Activated naive CD4-positive, alpha-beta T cell treated with anti-CD3 and anti-CD28 coated beads, Interleukin-2, amount 50 U/mL, for 24 hours (primary cell): ENCODE results near the gene SLC6A6.

Experiments
- H3K27ac Mint-ChIP-seq: one replicate; pipeline ENCODE4 v1.8.0; 2021; ENCODE audit warnings: mild to moderate bottlenecking, mixed read lengths
- H3K27me3 Mint-ChIP-seq: one replicate; pipeline ENCODE4 v1.8.0; 2021; ENCODE audit warnings: mixed read lengths
- H3K36me3 Mint-ChIP-seq: one replicate; pipeline ENCODE4 v1.8.0; 2021; ENCODE audit warnings: mixed read lengths
- H3K4me1 Mint-ChIP-seq: one replicate; pipeline ENCODE4 v1.8.0; 2021; ENCODE audit warnings: mixed read lengths
- H3K4me3 Mint-ChIP-seq: one replicate; pipeline ENCODE4 v1.8.0; 2021; ENCODE audit warnings: mild to moderate bottlenecking, mixed read lengths
- H3K9me3 Mint-ChIP-seq: one replicate; pipeline ENCODE4 v1.8.0; 2021; ENCODE audit warnings: mixed read lengths

Gene SLC6A6

DNA sequence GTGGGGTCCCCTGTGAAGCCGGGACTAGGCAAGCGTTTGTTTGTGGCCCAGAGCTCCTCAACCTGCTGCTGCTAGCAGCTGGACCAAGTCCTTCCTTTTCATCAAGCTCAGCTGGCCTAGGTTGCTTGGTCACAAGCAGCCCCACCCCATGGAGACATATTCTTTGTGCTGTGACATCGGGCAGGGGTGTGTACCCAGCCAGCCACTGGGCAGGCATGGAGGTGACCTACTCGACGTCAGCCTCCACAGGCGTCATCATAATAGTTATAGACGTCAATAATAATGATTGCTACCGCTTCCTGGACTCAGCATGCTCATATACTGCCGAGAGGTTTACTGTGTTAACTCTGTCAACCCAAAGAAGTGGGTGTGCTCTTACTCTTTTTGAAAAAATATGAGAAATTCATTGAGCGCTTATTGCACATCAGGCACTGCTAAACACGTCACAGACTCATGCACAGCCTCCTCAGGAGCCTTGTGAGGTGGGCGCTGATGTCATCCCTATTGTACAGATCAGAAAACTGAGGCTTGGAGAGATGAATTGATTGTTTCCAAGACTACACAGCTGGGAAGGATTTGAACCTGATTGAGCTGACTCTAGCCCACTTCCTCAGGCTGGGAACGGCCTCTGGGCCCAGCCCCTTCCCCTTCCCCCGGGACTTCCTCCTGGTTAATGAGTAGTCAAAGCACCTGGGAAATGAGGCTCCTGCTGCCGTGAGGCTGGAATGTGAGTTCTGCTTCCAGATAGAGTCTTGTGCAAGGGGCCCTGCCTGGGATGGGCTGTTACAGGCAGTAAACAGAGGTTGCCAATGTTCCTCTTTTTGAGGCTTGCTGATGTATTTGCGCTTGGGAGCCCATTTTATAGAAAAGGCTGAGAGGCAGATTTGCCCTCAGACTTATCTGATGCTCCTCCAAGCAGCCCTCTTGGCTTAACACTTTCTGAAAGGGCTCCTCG lies 16.2 kb downstream of the SLC6A6 start:
- peaks cover 18% of the 10 kb centered on the region for H3K4me1 Mint-ChIP-seq

DNA sequence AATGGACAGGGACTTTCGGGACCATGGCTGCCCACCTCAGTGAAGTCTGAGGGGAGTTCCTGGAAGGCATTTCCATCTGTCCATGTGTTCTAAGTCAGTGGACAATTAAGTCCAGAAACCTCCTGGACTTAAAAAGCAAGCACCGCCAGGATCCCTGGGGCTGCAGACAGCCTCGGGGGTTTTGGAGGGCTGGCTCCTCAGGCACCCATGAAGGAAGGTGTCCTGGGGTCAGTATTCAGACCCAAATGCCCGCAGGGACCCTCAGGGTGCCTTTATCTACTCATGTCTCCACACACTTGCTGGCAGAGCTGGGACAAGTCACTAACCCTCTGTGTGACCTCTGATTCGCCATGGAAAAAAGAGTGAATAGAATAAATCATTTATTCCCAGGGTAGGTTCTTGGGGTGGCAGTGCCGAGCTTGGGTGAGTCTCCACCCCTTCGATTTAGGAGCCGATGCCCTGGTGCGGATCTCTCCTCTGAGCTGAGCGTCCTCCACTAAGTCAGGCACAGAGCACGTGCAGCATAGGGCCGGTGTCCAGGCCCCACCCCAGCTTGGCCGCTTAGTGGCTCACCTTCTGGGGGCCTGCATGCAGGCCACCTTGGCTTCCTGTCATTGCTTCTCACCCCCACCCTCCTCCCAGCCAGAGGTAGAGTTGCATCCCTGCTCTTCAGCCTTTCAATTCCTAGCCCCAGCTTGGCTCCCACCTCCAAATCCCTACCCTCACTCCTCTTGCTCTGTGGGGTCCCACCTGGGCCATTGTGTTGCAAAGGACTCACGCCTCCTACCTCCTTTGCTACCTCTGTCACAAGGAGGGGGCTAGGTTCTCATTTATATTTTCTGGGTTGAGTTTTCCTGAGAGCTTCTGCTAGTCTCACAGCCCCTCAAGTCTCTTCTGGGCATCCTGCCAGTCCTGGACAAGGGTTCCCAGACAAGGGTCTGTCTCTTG lies 19.9 kb downstream of the SLC6A6 start:
- H3K27ac Mint-ChIP-seq, result no peak overlapping the region
- H3K9me3 Mint-ChIP-seq, result no peaks in the 10 kb centered on the region
- H3K4me1 Mint-ChIP-seq, result peaks cover 51% of the 10 kb centered on the region
- H3K36me3 Mint-ChIP-seq, result peaks cover 8% of the 10 kb centered on the region
- no peak overlapping the region for H3K4me3 Mint-ChIP-seq
- no peaks in the 10 kb centered on the region for H3K27me3 Mint-ChIP-seq

More for the DNA sequence above, 16.2 kb downstream of the SLC6A6 start:
- Mint-ChIP-seq H3K27me3 (no peaks in the 10 kb centered on the region), H3K36me3 (peaks cover 13% of the 10 kb centered on the region), H3K4me3 (no peak overlapping the region), H3K27ac (no peak overlapping the region), H3K9me3 (no peaks in the 10 kb centered on the region)

DNA sequence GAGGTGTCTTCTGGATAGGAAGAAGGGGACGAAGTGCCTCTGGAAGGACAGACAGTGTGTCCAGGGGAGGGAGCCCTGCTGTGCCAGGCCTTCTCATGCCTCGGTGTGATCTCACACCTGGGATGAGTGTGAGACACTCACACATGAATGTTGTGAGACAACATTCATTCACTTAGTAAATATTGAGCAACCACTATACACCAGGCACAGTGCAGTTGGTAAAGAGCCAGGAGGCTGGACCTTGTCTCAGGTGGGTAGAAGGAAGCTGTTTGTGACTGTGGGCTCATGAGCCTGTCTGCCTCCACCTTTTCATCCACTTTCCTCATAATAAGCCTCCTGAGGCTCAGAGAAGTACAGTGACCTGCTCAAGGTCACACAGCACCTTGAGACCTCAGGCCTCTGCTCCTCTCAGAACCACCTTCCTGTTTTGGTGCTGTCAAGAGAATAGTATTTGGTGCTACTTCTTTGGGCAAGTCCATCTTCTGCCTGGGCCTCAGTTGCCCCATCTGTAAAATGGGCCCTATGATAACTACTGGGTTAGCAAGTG lies 20.9 kb downstream of the SLC6A6 start:
- H3K9me3 Mint-ChIP-seq, result no peaks in the 10 kb centered on the region
- no peaks in the 10 kb centered on the region for H3K27me3 Mint-ChIP-seq
- H3K4me3 Mint-ChIP-seq, result no peak overlapping the region
- peak overlapping the region; percentile 81 for H3K27ac Mint-ChIP-seq
- H3K4me1 Mint-ChIP-seq, result peaks cover 61% of the 10 kb centered on the region
- H3K36me3 Mint-ChIP-seq, result peaks cover 8% of the 10 kb centered on the region

DNA sequence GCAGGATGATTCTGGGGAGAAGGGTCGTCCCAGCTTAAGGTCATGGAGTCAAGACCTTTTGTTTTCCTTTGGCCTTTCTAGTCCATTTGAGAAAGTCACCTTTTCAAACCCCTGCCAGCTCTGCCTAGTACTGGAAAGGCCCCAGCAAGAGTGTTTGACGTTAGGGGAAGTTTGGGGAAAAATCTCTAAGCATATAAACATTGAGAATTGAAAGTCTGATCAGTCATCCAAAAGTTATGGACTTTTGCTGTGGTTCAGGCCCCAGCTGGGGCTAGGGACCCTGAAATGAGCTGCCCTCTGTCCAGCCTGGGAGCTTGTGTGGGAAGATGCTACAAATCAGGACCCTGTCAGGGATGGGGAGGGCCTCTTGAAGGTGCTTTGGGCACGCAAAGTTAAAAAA lies 21.6 kb downstream of the SLC6A6 start:
- Mint-ChIP-seq H3K9me3 (no peaks in the 10 kb centered on the region), H3K4me1 (peaks cover 68% of the 10 kb centered on the region), H3K27ac (peak overlapping the region; percentile 81), H3K27me3 (no peaks in the 10 kb centered on the region), H3K36me3 (peaks cover 4% of the 10 kb centered on the region), H3K4me3 (peak overlapping the region; percentile 52)

DNA sequence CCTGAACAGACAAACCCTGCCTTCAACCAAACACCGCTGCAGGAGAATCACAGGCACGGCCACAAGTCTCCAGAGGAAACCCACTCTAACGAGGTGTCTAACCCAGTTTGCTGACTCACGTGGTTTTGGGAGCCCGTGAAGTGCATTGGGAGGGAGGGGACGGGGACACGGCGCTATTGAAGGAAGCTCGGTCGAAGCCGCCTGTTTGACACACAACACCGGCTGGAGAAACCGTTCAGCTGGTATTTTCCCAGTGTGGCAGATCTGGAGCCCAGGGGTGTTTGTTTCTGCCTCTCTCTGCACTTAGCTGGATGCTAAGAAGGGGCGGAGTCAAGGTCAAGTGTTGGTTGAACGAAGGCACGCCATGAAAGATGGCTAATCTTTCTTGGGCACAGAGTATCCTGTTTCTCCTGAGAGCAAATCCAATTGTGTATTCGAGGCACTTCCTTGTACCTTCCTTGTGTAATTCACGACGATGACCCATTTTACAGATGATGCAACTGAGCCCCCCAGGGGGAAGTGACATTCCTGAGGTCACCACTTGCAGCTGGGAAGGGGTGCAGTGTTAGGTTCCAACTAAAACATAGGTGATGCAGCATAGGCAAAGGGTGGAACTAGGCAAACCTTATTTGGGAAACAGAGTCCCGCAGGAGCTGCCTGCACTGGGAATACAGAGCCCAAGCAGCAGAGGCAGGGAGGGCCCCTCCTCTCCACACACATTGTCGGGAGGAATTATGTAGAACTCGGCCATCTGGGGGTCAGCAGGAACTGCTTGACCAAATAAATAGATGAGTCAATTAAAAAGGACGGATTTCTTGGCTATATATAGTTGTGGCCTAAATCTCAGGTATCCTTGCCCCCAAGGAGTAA lies 22.5 kb downstream of the SLC6A6 start:
- Mint-ChIP-seq H3K27me3 (no peaks in the 10 kb centered on the region), H3K4me3 (peak overlapping the region; percentile 39), H3K9me3 (no peaks in the 10 kb centered on the region), H3K4me1 (peaks cover 77% of the 10 kb centered on the region), H3K36me3 (peaks cover 6% of the 10 kb centered on the region), H3K27ac (peak overlapping the region; percentile 55)

DNA sequence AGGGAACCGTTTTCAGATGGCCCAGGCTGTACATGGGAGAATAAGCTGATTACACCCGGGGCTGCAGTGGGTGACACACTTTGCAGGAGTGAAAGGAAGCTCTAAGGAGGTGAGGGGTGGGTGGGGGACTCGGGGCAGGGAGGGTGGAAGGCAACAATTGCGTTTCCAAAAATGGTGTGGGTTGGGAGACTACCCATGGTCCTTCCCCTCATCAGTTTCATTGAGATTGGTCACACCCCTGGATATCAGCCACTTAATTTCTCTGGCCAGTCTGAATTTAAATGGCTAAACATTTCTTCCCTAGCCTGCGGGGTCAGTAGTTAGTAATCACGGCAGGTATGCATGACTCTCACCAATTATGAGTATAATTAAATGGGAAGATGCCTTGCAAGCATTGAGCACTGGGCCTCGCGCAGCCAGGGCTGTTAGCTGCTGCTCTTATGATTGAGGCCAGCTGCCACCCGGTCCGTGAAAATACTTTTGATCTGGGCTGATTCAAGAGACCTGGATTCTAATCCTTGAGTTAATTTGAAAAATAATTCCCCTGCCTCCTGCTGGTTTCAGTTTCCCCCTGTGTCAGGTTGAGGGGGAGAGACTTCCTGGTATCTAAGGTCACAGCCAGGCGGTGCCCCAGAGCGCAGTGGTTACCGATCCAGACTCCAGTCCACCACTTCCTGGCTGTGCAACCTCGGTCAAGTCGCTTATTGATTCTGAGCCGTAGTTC lies 23.3 kb downstream of the SLC6A6 start:
- Mint-ChIP-seq H3K9me3 (no peaks in the 10 kb centered on the region), H3K4me1 (peaks cover 83% of the 10 kb centered on the region), H3K27me3 (no peaks in the 10 kb centered on the region), H3K27ac (peak overlapping the region; percentile 89), H3K4me3 (peak overlapping the region; percentile 65), H3K36me3 (peaks cover 6% of the 10 kb centered on the region)

DNA sequence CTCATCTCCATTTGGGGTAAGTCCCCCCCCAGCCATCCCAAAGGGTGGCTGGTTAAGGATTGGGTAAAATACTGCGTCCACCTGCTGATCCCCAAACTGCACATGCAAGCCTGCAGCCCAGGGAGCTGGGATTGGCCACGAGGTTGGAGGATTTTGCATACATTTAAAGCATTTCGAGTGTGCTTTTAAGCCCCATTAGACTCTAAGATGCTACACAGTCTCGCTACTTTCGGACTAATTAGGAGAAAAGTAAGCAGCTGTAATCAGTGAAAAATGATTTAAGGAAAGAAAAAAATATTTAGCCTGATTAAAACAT lies 23.9 kb downstream of the SLC6A6 start:
- peak overlapping the region; percentile 89 for H3K27ac Mint-ChIP-seq
- H3K4me3 Mint-ChIP-seq, result peak overlapping the region; percentile 65
- no peaks in the 10 kb centered on the region for H3K9me3 Mint-ChIP-seq
- peaks cover 6% of the 10 kb centered on the region for H3K36me3 Mint-ChIP-seq
- H3K27me3 Mint-ChIP-seq, result no peaks in the 10 kb centered on the region
- peaks cover 88% of the 10 kb centered on the region for H3K4me1 Mint-ChIP-seq

DNA sequence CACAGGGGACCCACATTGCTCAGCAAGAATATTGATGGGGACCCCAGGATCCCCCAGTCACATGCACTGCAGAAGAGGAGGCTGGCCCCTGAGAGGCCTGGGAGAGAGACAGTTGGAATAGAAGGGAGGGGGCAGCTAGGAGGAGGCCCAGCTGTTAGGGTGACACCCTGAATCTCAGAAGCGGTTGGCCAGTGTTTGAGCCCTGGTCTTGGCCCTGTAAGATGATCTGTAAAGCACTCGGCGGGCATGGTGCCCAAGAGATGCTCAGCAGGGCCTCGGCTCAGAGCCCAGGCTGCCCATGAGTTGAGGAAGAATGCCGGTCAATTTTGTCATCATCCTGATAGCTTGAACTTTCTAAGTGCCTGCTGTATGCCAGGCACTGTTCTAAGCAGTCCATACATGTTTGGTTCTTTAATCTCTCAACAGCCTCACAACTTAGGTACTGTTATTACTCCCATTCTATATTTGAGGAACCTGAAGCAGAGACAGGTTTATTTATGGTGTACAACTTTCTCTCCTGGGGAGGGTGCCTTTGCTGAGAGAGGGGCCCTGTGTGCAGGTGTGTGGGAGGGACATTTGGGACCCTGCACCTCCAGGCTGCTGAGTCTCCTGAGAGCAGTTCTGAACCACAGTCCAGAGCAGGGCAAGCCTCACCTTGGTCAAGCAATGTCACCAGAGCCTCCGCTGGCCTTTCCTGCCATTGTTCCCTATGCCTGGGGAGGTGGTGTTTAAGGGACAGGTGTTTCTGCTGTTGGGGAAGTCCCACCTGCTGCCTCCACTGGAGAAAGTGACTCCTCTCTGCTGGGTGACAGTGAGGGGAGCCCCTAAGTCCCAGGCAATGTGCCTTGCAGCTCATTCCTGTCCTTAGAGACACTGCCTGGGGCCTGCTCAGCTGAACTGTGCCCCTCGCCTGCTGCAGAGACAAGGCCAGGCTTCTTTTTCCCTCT lies 26.0 kb downstream of the SLC6A6 start:
- no peaks in the 10 kb centered on the region for H3K9me3 Mint-ChIP-seq
- peak overlapping the region; percentile 98 for H3K27ac Mint-ChIP-seq
- H3K27me3 Mint-ChIP-seq, result no peaks in the 10 kb centered on the region
- H3K4me1 Mint-ChIP-seq, result peaks cover 96% of the 10 kb centered on the region
- peak overlapping the region; percentile 49 for H3K4me3 Mint-ChIP-seq
- H3K36me3 Mint-ChIP-seq, result peaks cover 2% of the 10 kb centered on the region

DNA sequence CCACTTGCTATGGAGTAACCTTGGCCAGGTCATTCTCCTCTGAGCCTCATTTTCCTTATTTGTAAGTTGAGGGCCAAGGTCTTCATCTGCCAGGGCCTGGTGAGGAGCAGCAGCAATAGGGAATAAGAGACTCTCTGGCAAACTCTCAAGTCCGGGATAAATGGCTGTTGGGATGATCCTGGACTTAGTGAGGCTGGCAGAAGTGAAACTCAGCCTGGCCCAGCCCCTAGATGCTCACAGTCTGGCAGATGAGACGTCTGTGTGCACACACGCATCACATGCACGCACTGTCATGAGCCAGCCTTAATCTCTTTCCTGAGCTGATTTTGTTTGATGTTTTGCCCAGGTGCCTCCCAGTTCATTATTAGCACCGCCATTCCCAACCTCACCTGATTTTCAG lies 26.8 kb downstream of the SLC6A6 start:
- peaks cover 2% of the 10 kb centered on the region for H3K36me3 Mint-ChIP-seq
- no peaks in the 10 kb centered on the region for H3K9me3 Mint-ChIP-seq
- H3K27me3 Mint-ChIP-seq, result no peaks in the 10 kb centered on the region
- peaks cover 95% of the 10 kb centered on the region for H3K4me1 Mint-ChIP-seq
- H3K4me3 Mint-ChIP-seq, result peak overlapping the region; percentile 49
- H3K27ac Mint-ChIP-seq, result peak overlapping the region; percentile 98

DNA sequence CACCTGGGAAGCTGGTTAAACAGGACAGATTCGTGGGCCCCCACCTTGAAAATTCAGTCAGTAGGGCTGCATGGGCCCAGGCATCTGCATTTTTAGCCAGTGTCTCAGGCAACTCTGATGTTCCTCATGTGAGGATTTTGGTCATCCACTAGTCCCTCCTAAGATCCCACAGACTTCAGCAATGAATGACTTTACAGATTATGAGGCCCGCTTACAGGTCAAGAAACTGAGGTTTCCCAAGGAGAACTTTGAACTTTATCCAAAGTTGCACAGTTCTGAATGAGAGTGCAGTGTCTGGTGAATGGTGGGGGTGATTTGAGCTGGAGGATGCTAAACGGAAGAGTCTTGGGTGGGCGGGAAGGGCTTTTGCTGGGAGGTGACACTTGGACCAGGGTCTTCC lies 27.2 kb downstream of the SLC6A6 start:
- no peaks in the 10 kb centered on the region for H3K27me3 Mint-ChIP-seq
- peak overlapping the region; percentile 49 for H3K4me3 Mint-ChIP-seq
- H3K36me3 Mint-ChIP-seq, result peaks cover 2% of the 10 kb centered on the region
- H3K9me3 Mint-ChIP-seq, result no peaks in the 10 kb centered on the region
- peaks cover 95% of the 10 kb centered on the region for H3K4me1 Mint-ChIP-seq
- H3K27ac Mint-ChIP-seq, result peak overlapping the region; percentile 98

DNA sequence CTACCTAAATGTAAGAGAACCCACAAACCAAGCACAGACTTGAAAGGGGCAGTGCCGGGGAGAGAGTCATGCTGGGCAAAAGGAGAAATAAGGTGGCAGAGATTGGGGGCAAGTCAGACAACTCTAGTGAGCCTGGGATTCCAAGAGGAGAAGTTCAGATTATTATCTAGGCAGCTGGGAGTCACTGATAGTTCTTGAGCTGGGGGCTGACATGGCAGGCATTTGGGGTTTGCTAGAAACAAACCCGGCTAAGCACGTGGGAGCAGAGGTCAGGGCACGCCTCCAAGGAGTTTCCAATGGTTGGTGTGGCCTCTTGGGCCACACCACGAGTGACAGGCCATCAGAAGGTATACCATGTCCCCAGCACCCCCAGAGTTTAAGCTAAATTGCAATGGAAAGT lies 27.6 kb downstream of the SLC6A6 start:
- no peaks in the 10 kb centered on the region for H3K27me3 Mint-ChIP-seq
- H3K27ac Mint-ChIP-seq, result peak overlapping the region; percentile 98
- no peaks in the 10 kb centered on the region for H3K9me3 Mint-ChIP-seq
- H3K36me3 Mint-ChIP-seq, result peaks cover 2% of the 10 kb centered on the region
- H3K4me1 Mint-ChIP-seq, result peaks cover 95% of the 10 kb centered on the region
- no peak overlapping the region for H3K4me3 Mint-ChIP-seq

DNA sequence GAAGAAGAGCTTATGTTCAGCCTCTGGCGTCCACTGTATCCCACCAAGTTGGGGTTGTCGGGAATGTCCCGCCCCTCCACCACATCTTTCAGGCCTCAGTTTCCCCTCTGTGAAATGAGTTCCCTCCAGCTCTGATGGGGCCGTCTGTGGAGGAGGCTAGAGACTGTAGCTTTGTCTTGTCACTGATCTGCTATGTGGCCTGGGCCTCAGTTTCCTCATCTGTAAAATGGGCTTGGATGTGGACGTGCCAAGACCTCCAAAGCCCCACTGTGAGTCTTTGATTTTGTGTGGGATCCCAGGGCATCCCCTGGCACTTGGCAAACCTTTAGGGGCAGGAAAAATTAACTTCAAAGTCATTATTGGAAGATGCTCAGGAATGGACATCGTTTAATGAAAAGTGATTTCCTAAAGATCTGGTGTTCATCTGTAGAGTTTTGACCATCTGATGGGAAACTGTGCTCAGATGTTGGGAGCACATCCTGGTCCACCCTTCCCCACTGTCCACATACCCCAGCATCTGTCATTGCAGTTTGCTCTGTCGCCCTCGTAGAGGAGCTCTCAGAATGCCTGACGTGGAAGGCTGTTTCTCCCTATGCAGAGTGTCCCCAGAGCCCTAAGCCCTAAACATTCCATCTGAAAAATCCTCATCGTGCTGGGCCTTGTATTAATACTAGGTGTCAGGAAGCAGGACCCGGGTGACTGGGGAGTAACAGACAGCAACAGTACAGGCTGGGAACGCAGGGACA lies 28.5 kb downstream of the SLC6A6 start:
- Mint-ChIP-seq H3K36me3 (peaks cover 2% of the 10 kb centered on the region), H3K27me3 (no peaks in the 10 kb centered on the region), H3K4me1 (peaks cover 93% of the 10 kb centered on the region), H3K4me3 (peak overlapping the region; percentile 83), H3K9me3 (no peaks in the 10 kb centered on the region), H3K27ac (peak overlapping the region; percentile 97)

DNA sequence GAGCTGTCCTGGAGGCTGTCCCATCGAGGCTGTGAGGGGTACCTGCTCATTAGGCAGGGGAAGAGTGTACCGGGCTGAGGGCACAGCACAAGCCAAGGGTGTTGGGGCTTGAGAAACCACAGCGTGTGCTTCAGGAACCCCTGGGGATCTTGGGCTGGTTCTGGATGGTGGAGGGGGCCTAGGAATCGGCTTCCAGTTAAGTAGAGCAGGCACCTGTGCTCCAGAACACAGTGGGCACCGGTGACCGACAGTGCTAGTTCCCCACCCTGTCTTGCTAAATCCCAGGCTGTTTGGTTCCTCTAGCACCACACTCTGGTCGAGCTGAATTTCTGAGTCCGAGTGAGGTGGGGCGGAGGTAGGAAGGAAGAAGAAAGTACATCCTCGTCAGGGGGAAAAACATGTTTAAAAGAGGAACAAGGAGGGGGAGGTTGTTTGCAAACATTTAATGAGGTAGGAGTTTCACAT lies 29.1 kb downstream of the SLC6A6 start:
- Mint-ChIP-seq H3K4me1 (peaks cover 87% of the 10 kb centered on the region), H3K36me3 (peaks cover 2% of the 10 kb centered on the region), H3K9me3 (no peaks in the 10 kb centered on the region), H3K27me3 (no peaks in the 10 kb centered on the region), H3K4me3 (peak overlapping the region; percentile 83), H3K27ac (peak overlapping the region; percentile 97)
